Pancreas (tissue), 10 donors: ENCODE results near the gene MEF2C. TPM values are rescaled to one million over a fixed set of nuclear protein-coding genes. Genes with fewer than 3 reads are reported as not detected.

Experiments
- ATAC-seq, 4 donors: fragments of 200-7000 bp; cut with Tn5 transposase; one replicate each; pipeline versions ENCODE4 v1.8.0 to v1.9.1; 2020; ENCODE audit warnings: mild to moderate bottlenecking in 4 of 4, moderate library complexity in 4 of 4
- DNase-seq, 6 donors: peaks; one replicate each; pipeline ENCODE4 v3.0.0-alpha.2; 2020
- FAIRE-seq: peaks from 2 replicates; lab custom pipeline; 2012; peaks lifted over from hg19 to GRCh38; lab: Jason Lieb, UNC
- H3K27ac ChIP-seq, 4 donors: fragments of 200-600 bp; sonication (generic); 1 replicate in 3 of 4; 2 replicates in 1 of 4; pipeline versions ENCODE4 v1.5.0 to v1.8.0; 2020
- H3K27me3 ChIP-seq, 4 donors: fragments of 200-600 bp; one replicate each; pipeline ENCODE4 v1.8.0; 2021
- H3K36me3 ChIP-seq, 3 donors: fragments of 200-600 bp; sonication (generic) in 1 of 3; one replicate each; pipeline versions ENCODE4 v1.5.0 to v1.8.0; 2020 to 2021
- H3K4me1 ChIP-seq, 3 donors: fragments of 200-600 bp; one replicate each; pipeline ENCODE4 v1.8.0; 2021
- H3K4me3 ChIP-seq, 4 donors: fragments of 200-600 bp; sonication (generic) in 2 of 4; one replicate each; pipeline versions ENCODE4 v1.5.0 to v1.8.0; 2020 to 2021
- H3K9me3 ChIP-seq, 4 donors: fragments of 200-600 bp; one replicate each; pipeline ENCODE4 v1.8.0; 2021
- WGBS, 2 donors: extraction: QIAGEN DNeasy Blood & Tissue Kit; methylation state at CpG; one replicate each; pipeline ENCODE4 v1.1.7; 2013; 5-methylcytosine and 5-hydroxymethylcytosine counted together
- intact Hi-C, 3 donors: fragments of 100-400 bp; cut with DNase I; formaldehyde crosslinking; loops; one replicate each; pipeline versions ENCODE4 v1.11.1 to v1.14.2; 2022
- polyA plus RNA-seq, 2 donors: library from polyadenylated mRNA; stranded (reverse); fragments of 200-250 nt; gene quantifications; one replicate each; pipeline ENCODE4 v1.2.3, GENCODE V29; 2013
- total RNA-seq, 6 donors: library from RNA; stranded (reverse); fragmentation: NEBNext Ultra II Directional in 4 of 6; extraction: Animal tissue kit (Norgen Biotek cat#: 25700) in 4 of 6; gene quantifications; one replicate each; pipeline versions ENCODE4 v1.2.1 to v1.2.4, GENCODE V29; 2021 to 2023
- TF ChIP-seq, protein P1 (sequence below), 4 donors: fragments of 200-600 bp; sonication (generic) in 3 of 4; IDR thresholded peaks; one replicate each; pipeline versions ENCODE4 v1.5.0 to v1.8.0; 2021; ENCODE audit warnings: antibody characterized with exemption in 4 of 4
- donor health status: healthy with polysubstance abuse.
- donor health status: DM: no; HTN: no; CAD: no; lungs with moderate emphysema.
- donor health status: DM: no; HTN: no; CAD: no.
- donor health status: control.
- donor health status: control.
- donor health status: Bipolar disorder and iron deficiency.
- donor health status: DM: yes; HTN: yes; CAD: no.
- donor health status: DM: no; HTN: no; CAD: no.
- donor health status: DM: no; HTN: no; CAD: no.
- donor health status: DM: yes; HTN: yes; CAD: no.

Gene MEF2C
- total and polyA plus RNA-seq, 8 donors = 1.5 to 19.9 (median 4.8) TPM

DNA sequence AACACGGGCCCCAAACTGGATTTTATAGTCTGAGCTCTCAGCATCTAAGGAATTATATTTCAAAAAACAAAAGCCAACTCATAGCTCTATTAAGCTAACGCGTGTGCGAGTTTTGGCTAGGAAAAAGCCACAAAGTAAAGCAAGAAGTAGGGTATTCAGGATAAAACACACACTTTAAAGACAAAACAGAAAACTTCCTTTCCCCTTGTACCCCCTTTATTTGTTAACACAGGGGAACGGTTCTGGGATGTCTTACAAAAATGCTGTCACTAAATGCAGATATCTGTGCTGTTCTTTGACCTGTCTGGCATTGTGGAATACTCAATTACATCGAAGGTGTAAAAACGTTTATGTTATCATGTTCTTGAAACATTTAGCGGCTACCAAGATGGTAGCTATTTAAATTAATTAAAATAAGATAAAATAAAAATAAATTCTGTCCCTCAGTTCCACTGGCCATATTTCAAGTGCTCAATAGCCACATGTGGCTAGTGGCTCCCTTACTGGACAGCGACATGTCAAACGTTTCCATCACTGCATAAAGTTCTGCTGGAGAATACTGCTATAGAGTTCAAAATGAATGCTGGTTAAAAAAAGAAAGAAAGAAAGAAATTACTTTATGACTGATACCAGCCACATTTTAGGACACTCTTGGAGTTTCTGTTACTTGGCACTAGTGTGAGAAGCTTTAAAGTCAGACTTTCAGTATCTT lies 7.2 kb upstream of the MEF2C start:
- peaks cover 0 to 15% (median 0%) of the 10 kb centered on the region in 4 donors for H3K27me3 ChIP-seq
- FAIRE-seq (no peak), ATAC-seq (peak in 1 of 4 donors; percentile 9), DNase-seq (no peak)
- H3K4me1 ChIP-seq = no peaks in the 10 kb centered on the region
- peak overlapping the region in 2 of 4 donors; percentile 28 to 36 for H3K4me3 ChIP-seq
- H3K9me3 ChIP-seq = no peaks in the 10 kb centered on the region
- WGBS, 2 donors = 30 to 40% methylated on average over 10 of the region's 10 CpGs
- H3K27ac ChIP-seq = peak overlapping the region in 2 of 4 donors; percentile 24 to 30
- intact Hi-C loops = no loop called here
- TF ChIP-seq, protein P1, sequence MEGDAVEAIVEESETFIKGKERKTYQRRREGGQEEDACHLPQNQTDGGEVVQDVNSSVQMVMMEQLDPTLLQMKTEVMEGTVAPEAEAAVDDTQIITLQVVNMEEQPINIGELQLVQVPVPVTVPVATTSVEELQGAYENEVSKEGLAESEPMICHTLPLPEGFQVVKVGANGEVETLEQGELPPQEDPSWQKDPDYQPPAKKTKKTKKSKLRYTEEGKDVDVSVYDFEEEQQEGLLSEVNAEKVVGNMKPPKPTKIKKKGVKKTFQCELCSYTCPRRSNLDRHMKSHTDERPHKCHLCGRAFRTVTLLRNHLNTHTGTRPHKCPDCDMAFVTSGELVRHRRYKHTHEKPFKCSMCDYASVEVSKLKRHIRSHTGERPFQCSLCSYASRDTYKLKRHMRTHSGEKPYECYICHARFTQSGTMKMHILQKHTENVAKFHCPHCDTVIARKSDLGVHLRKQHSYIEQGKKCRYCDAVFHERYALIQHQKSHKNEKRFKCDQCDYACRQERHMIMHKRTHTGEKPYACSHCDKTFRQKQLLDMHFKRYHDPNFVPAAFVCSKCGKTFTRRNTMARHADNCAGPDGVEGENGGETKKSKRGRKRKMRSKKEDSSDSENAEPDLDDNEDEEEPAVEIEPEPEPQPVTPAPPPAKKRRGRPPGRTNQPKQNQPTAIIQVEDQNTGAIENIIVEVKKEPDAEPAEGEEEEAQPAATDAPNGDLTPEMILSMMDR (IDR thresholded peaks at IDR 0.05) = no peak
- no peaks in the 10 kb centered on the region for H3K36me3 ChIP-seq

DNA sequence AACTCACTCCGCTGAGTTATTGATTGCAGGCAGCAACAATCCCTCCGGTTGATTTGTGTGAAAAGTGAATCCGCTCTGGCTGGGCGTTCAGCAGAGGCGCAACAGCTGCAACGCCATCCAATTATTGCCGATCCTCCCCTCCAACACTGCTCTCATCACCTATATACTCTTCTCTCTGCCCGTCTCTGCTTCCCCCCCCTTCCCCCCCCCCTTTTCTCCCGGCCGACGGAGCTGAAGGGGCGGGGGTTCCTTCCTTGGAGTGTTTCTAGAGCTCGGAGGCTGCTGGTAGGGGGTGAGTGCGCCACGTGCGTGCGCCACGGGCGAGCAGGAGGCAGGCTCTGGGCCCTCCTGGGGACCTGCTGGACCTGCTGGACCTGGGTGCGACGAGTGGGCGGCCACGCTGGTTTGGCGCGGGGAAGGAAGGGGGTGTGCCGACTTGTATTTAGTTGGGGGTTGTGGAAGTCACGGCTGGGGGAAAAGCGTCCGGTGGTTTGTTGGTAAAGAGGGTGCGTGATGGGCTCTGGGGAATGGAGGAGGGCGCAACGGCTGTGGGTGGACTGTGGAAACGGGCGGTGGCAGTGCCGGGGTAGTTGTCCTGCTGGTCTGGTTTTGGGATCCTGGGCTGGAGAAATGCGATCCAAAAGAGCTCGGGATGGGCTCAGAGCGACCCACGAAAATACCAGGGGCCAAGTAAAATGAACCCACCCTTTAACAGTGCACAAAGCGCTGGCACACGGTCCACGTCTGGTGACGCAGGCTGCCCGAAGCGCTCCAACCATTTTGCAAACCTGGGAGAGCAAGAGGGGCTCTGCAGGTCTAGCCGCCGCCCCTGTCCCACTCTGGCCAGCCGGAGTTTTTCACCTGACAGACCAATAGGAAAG lies 6.4 kb upstream of the MEF2C start:
- TF ChIP-seq, protein P1 (IDR thresholded peaks at IDR 0.05) = no peak
- H3K36me3 ChIP-seq = no peaks in the 10 kb centered on the region
- FAIRE-seq (no peak), ATAC-seq (peak in 3 of 4 donors; percentile 63 to 79 (median 75)), DNase-seq (peak; percentile 10 to 70 (median 22))
- intact Hi-C loops = no loop called here
- peaks cover 0 to 15% (median 0%) of the 10 kb centered on the region in 4 donors for H3K27me3 ChIP-seq
- peak overlapping the region in 2 of 4 donors; percentile 28 to 36 for H3K4me3 ChIP-seq
- whole genome bisulfite sequencing, 2 donors = 3% methylated on average over 46 to 48 of the region's 48 CpGs
- H3K27ac ChIP-seq = peak overlapping the region in 2 of 4 donors; percentile 24 to 30
- H3K9me3 ChIP-seq = no peaks in the 10 kb centered on the region
- no peaks in the 10 kb centered on the region for H3K4me1 ChIP-seq

DNA sequence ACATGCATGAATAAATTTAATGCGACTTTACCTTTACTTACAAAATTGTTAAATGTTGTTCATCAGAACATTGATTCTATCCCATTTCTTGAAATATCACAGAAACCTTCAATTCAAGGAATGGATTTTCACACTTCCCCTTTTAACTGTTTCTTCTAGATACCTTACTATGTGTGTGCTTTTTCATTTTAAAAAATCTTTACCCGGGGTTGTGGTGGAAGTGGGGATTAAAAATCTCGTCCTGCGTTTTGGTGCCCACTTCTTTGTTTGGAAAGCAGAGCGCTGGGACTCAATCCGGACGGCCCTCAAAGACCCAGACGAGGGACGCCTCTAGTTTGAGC lies 5.8 kb upstream of the MEF2C start:
- no peak for FAIRE-seq
- peak overlapping the region in 2 of 4 donors; percentile 28 to 36 for H3K4me3 ChIP-seq
- WGBS, 2 donors = 33 to 35% methylated on average over 9 of the region's 9 CpGs

DNA sequence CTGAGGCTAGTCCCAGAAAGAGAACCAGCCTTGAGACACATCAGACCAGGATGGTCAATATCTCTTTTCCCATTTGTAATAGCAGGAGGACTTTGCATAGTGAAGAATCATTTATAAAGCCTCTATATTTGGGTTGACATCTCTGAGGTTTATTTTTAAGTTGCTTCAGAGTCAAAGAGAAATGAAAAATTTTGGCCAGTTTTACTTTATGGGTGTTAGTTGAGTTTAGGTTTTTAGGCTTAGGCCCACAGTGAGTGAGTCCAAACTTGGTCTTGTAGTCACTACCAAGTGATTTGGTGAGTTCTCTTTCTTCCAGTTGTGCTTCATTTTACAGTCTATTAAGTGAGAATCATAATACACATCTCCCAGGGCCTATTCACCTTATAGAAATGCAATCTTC lies 5.3 kb upstream of the MEF2C start:
- no peak for ATAC-seq
- DNase-seq = no peak
- peaks cover 0 to 15% (median 0%) of the 10 kb centered on the region in 4 donors for H3K27me3 ChIP-seq
- H3K4me1 ChIP-seq = no peaks in the 10 kb centered on the region
- H3K27ac ChIP-seq = no peak overlapping the region
- no peak for FAIRE-seq
- intact Hi-C loops = no loop called here
- H3K36me3 ChIP-seq = no peaks in the 10 kb centered on the region
- no peak overlapping the region for H3K4me3 ChIP-seq
- no peaks in the 10 kb centered on the region for H3K9me3 ChIP-seq
- TF ChIP-seq, protein P1 (IDR thresholded peaks at IDR 0.05) = no peak

More for the DNA sequence above, 5.8 kb upstream of the MEF2C start:
- TF ChIP-seq, protein P1 (IDR thresholded peaks at IDR 0.05) = no peak
- no peak for ATAC-seq
- intact Hi-C loops = no loop called here
- H3K36me3 ChIP-seq = no peaks in the 10 kb centered on the region
- no peaks in the 10 kb centered on the region for H3K4me1 ChIP-seq
- no peaks in the 10 kb centered on the region for H3K9me3 ChIP-seq
- peak overlapping the region in 1 of 4 donors; percentile 24 for H3K27ac ChIP-seq
- no peak for DNase-seq
- H3K27me3 ChIP-seq = peaks cover 0 to 15% (median 0%) of the 10 kb centered on the region in 4 donors
